SU-DHL-6 (cell line): ENCODE measurements around the gene ZBTB16.

Experiments
- H2AFZ ChIP-seq: fragments of 200-600 bp; sonication (generic); 2 replicates; pipeline ENCODE4 v1.6.1; 2014; ENCODE audit warnings: low read depth, mild to moderate bottlenecking, moderate library complexity, mixed read lengths, antibody characterized with exemption, low read length; ENCODE audit not compliant: severe bottlenecking
- H3F3A ChIP-seq: fragments of 200-600 bp; shearing (Covaris generic); 2 replicates; pipeline ENCODE4 v1.6.0; 2016; ENCODE audit warnings: antibody characterized with exemption, mild to moderate bottlenecking; ENCODE audit not compliant: insufficient read depth
- H3K27ac ChIP-seq: fragments of 200-600 bp; sonication (generic); 2 replicates; pipeline ENCODE4 v1.5.1; 2016; ENCODE audit warnings: low read depth, mild to moderate bottlenecking, low read length, moderate library complexity, mixed read lengths
- H3K27me3 ChIP-seq: fragments of 200-600 bp; sonication (generic), shearing (Covaris generic); 2 replicates; pipeline ENCODE4 v1.6.0; 2014; ENCODE audit warnings: mild to moderate bottlenecking, low read length
- H3K36me3 ChIP-seq: fragments of 200-600 bp; sonication (generic); 2 replicates; pipeline ENCODE4 v1.6.1; 2014; ENCODE audit warnings: mild to moderate bottlenecking, low read length, mixed read lengths
- H3K4me2 ChIP-seq: fragments of 300-600, 200-600 bp; shearing (Covaris generic), sonication (generic); 2 replicates; pipeline ENCODE4 v1.6.0; 2014; ENCODE audit warnings: low read length, low read depth, mild to moderate bottlenecking; ENCODE audit not compliant: poor library complexity, severe bottlenecking
- H3K4me3 ChIP-seq: fragments of 200-600 bp; sonication (generic); 2 replicates; pipeline ENCODE4 v1.5.1; 2014; ENCODE audit warnings: antibody characterized with exemption, low read length, mild to moderate bottlenecking, mixed read lengths; ENCODE audit not compliant: insufficient read depth, poor library complexity, severe bottlenecking
- H3K79me2 ChIP-seq: fragments of 200-600 bp; sonication (generic); 2 replicates; pipeline ENCODE4 v1.6.1; 2014; ENCODE audit warnings: mild to moderate bottlenecking, low read length, moderate library complexity; ENCODE audit not compliant: insufficient read depth
- H3K9ac ChIP-seq: fragments of 200-600 bp; sonication (generic); 2 replicates; pipeline ENCODE4 v1.7.0; 2014; ENCODE audit warnings: mild to moderate bottlenecking, low read length
- H3K9me2 ChIP-seq: fragments of 200-600 bp; sonication (generic); replicated peaks from 2 replicates; pipeline ENCODE4 v1.6.1; 2014; ENCODE audit warnings: low read length; ENCODE audit not compliant: insufficient read depth
- H3K9me3 ChIP-seq: fragments of 200-600 bp; sonication (generic); 2 replicates; pipeline ENCODE4 v1.6.1; 2014; ENCODE audit warnings: low read length, mixed read lengths; ENCODE audit not compliant: insufficient read depth
- H4K20me1 ChIP-seq: fragments of 200-600 bp; sonication (generic); 2 replicates; pipeline ENCODE4 v1.6.1; 2014; ENCODE audit warnings: low read depth, mild to moderate bottlenecking, antibody characterized with exemption, low read length, moderate library complexity, mixed read lengths
- EZH2phosphoT487 ChIP-seq: fragments of 200-600 bp; sonication (generic), shearing (Covaris generic); conservative IDR thresholded peaks from 2 replicates; pipeline ENCODE4 v1.6.1; 2018; ENCODE audit warnings: mild to moderate bottlenecking, antibody characterized with exemption, low read length, moderate library complexity, mixed read lengths
- TF ChIP-seq, protein P1 (sequence below): fragments of 200-600 bp; sonication (generic); IDR thresholded peaks from one replicate; pipeline ENCODE4 v1.5.1; 2017; ENCODE audit warnings: antibody characterized with exemption, mild to moderate bottlenecking, low read length, moderate library complexity; ENCODE audit not compliant: insufficient read depth, poor library complexity, severe bottlenecking

The ZBTB16 gene

DNA sequence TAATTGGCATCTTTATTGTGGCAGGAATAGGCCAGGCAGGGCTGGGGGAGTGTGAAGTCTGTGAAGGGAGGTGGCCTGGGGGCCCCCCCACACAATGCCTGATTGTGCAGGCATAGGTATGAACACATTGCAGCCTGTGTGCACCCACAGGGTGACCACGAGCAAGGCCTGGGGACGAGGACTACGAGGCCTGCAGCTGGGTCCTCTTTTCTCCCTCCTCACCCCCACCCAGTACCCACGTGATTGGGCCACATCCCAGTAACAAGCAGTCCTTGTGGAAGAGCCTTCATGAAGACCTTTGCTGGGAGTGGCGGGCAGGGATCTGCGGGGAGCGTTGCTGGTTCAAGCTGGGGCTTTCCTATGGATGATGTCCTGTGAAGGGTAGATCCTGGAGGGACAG lies 29.3 kb downstream of the ZBTB16 start:
- TF ChIP-seq, protein P1, sequence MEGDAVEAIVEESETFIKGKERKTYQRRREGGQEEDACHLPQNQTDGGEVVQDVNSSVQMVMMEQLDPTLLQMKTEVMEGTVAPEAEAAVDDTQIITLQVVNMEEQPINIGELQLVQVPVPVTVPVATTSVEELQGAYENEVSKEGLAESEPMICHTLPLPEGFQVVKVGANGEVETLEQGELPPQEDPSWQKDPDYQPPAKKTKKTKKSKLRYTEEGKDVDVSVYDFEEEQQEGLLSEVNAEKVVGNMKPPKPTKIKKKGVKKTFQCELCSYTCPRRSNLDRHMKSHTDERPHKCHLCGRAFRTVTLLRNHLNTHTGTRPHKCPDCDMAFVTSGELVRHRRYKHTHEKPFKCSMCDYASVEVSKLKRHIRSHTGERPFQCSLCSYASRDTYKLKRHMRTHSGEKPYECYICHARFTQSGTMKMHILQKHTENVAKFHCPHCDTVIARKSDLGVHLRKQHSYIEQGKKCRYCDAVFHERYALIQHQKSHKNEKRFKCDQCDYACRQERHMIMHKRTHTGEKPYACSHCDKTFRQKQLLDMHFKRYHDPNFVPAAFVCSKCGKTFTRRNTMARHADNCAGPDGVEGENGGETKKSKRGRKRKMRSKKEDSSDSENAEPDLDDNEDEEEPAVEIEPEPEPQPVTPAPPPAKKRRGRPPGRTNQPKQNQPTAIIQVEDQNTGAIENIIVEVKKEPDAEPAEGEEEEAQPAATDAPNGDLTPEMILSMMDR: no peak
- TF ChIP-seq EZH2phosphoT487: no peak
- H4K20me1 ChIP-seq: no peaks in the 10 kb centered on the region
- no peaks in the 10 kb centered on the region for H3K9me3 ChIP-seq
- no peak overlapping the region for H3K27ac ChIP-seq
- H3K9ac ChIP-seq: no peak overlapping the region
- no peaks in the 10 kb centered on the region for H3K36me3 ChIP-seq
- H3K27me3 ChIP-seq: peaks cover 1% of the 10 kb centered on the region; the same call in 1 of the 2 replicates
- no peak overlapping the region for H2AFZ ChIP-seq
- no peaks in the 10 kb centered on the region for H3K9me2 ChIP-seq
- no peak overlapping the region for H3K4me2 ChIP-seq
- H3F3A ChIP-seq: no peaks in the 10 kb centered on the region
- no peaks in the 10 kb centered on the region for H3K79me2 ChIP-seq
- H3K4me3 ChIP-seq: no peak overlapping the region

GRCh38 chr11:114089748-114090147 lies 30.2 kb downstream of the ZBTB16 start:
- no peaks in the 10 kb centered on the region for H3K9me2 ChIP-seq
- H3F3A ChIP-seq: no peaks in the 10 kb centered on the region
- H4K20me1 ChIP-seq: no peaks in the 10 kb centered on the region
- H2AFZ ChIP-seq: no peak overlapping the region
- H3K36me3 ChIP-seq: no peaks in the 10 kb centered on the region
- no peak overlapping the region for H3K9ac ChIP-seq
- no peak for TF ChIP-seq EZH2phosphoT487
- H3K4me2 ChIP-seq: no peak overlapping the region
- H3K4me3 ChIP-seq: no peak overlapping the region
- H3K27ac ChIP-seq: no peak overlapping the region
- no peaks in the 10 kb centered on the region for H3K9me3 ChIP-seq
- H3K27me3 ChIP-seq: no peaks in the 10 kb centered on the region
- no peaks in the 10 kb centered on the region for H3K79me2 ChIP-seq

GRCh38 chr11:114090225-114090910 lies 30.9 kb downstream of the ZBTB16 start:
- H3K4me2 ChIP-seq: no peak overlapping the region
- no peaks in the 10 kb centered on the region for H3K9me3 ChIP-seq
- no peaks in the 10 kb centered on the region for H3K36me3 ChIP-seq
- no peak overlapping the region for H3K27ac ChIP-seq
- no peak for TF ChIP-seq EZH2phosphoT487
- TF ChIP-seq, protein P1: no peak
- H3K4me3 ChIP-seq: no peak overlapping the region
- no peaks in the 10 kb centered on the region for H3F3A ChIP-seq
- no peak overlapping the region for H2AFZ ChIP-seq
- no peaks in the 10 kb centered on the region for H3K27me3 ChIP-seq
- H3K9ac ChIP-seq: no peak overlapping the region
- H3K79me2 ChIP-seq: no peaks in the 10 kb centered on the region
- no peaks in the 10 kb centered on the region for H3K9me2 ChIP-seq
- no peaks in the 10 kb centered on the region for H4K20me1 ChIP-seq

GRCh38 chr11:114090976-114091375 lies 31.5 kb downstream of the ZBTB16 start:
- no peaks in the 10 kb centered on the region for H3K9me3 ChIP-seq
- H2AFZ ChIP-seq: no peak overlapping the region
- no peak overlapping the region for H3K9ac ChIP-seq
- no peaks in the 10 kb centered on the region for H3K27me3 ChIP-seq
- no peaks in the 10 kb centered on the region for H3F3A ChIP-seq
- H3K79me2 ChIP-seq: no peaks in the 10 kb centered on the region
- H3K27ac ChIP-seq: no peak overlapping the region
- no peak overlapping the region for H3K4me3 ChIP-seq
- H3K9me2 ChIP-seq: no peaks in the 10 kb centered on the region
- TF ChIP-seq EZH2phosphoT487: no peak
- TF ChIP-seq, protein P1: no peak
- no peak overlapping the region for H3K4me2 ChIP-seq
- H3K36me3 ChIP-seq: no peaks in the 10 kb centered on the region
- H4K20me1 ChIP-seq: no peaks in the 10 kb centered on the region
